Right lobe of liver (tissue), 6 donors: Measurements from ENCODE around the gene EFNA3. TPM values are rescaled to one million over a fixed set of nuclear protein-coding genes. Genes with fewer than 3 reads are reported as not detected.
A peak's percentile ranks its signal among the peaks of the same experiment; 100 is the strongest.

Experiments used
- ATAC-seq, 4 donors: fragments of 200-7000 bp; cut with Tn5 transposase; one replicate each; pipeline ENCODE4 v1.9.1; 2020; ENCODE audit warnings: mild to moderate bottlenecking in 4 of 4, moderate library complexity in 4 of 4
- DNase-seq, 3 donors: peaks; one replicate each; pipeline ENCODE4 v3.0.0-alpha.2; 2020
- H3K27ac ChIP-seq, 3 donors: fragments of 200-600 bp; one replicate each; pipeline ENCODE4 v1.8.0; 2022
- H3K27me3 ChIP-seq, 2 donors: fragments of 200-600 bp; one replicate each; pipeline ENCODE4 v1.8.0; 2022
- H3K36me3 ChIP-seq, 4 donors: fragments of 200-600 bp; sonication (generic) in 1 of 4; one replicate each; pipeline versions ENCODE4 v1.5.1 to v1.8.0; 2017 to 2022; ENCODE audit warnings: control low read depth in 1 of 4
- H3K4me1 ChIP-seq, 4 donors: fragments of 200-600 bp; sonication (generic) in 1 of 4; one replicate each; pipeline versions ENCODE4 v1.5.1 to v1.8.0; 2017 to 2022; ENCODE audit warnings: control low read depth in 1 of 4
- H3K4me3 ChIP-seq, 3 donors: fragments of 200-600 bp; one replicate each; pipeline ENCODE4 v1.8.0; 2022
- H3K9me3 ChIP-seq, 4 donors: fragments of 200-600 bp; sonication (generic) in 1 of 4; one replicate each; pipeline versions ENCODE4 v1.5.1 to v1.8.0; 2017 to 2022; ENCODE audit warnings: control low read depth in 1 of 4
- POLR2A ChIP-seq: fragments of 450-650 bp; IDR thresholded peaks from one replicate; pipeline ENCODE4 v1.6.1; 2017; ENCODE audit warnings: antibody characterized with exemption, mild to moderate bottlenecking
- WGBS: methylation state at CpG from one replicate; pipeline ENCODE4 v1.1.6; 2018; ENCODE audit warnings: low coverage, low lambda C conversion rate; ENCODE audit not compliant: insufficient coverage; ENCODE audit errors: missing lambda C conversion rate; 5-methylcytosine and 5-hydroxymethylcytosine counted together
- intact Hi-C, 2 donors: fragments of 100-400 bp; cut with DNase I; formaldehyde crosslinking; loops; one replicate each; pipeline versions ENCODE4 v1.11.2 to v1.14.1; 2022
- total RNA-seq, 6 experiments: library from RNA; depleted of rRNA in 2 of 6; stranded (reverse); fragments of >200 nt in 2 of 6; fragmentation: NEBNext Ultra II Directional in 3 of 6; extraction: Animal tissue kit (Norgen Biotek cat#: 25700) in 3 of 6; gene quantifications; one replicate each; pipeline versions ENCODE4 v1.1.0 to v1.2.4, GENCODE V29; 2016 to 2023
- TF ChIP-seq, protein P1 (sequence below), 4 donors: fragments of 200-600 bp in 3 of 4; fragments of 450-650 bp in 1 of 4; IDR thresholded peaks; one replicate each; pipeline versions ENCODE4 v1.5.1 to v1.8.0; 2016 to 2022; ENCODE audit warnings: antibody characterized with exemption in 4 of 4, mild to moderate bottlenecking in 2 of 4
- donor health status: DM: no; HTN: yes; CAD: no.
- donor health status: DM: no; HTN: no; CAD: no.
- donor health status: DM: no; HTN: no; CAD: no.
- donor health status: DM: no; HTN: yes; CAD: no.
- donor health status: DM: no; HTN: yes; CAD: no.

Gene EFNA3
- total RNA-seq, 6 experiments from 2014 or later = 0.26 to 4.0 (median 2.5) TPM

DNA sequence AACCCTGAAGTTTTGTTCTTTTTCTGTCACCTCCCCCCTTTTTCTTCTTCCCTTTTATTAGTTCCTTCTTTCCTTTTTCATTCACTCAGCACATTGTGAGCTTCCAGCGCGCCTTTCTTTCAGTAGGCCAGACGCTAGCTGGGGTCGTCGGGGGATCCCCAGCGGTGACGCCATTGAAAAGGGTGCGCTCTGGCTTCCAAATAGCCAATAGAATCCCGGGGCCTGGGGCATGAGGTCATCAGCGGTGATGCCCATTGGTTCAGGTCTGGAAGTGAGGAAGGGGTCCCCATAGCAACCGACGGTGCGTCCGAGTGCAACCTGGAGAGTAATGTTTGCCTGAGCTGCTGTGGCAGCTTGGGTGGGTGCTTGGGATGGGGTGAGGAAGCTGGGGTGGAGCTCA, 6.9 kb upstream of the EFNA3 start:
- no peaks in the 10 kb centered on the region for H3K36me3 ChIP-seq
- DNase-seq (peak in 1 of 3 donors; percentile 42), ATAC-seq (no peak)
- 44% methylated on average over 12 of the region's 14 CpGs for WGBS
- H3K27me3 ChIP-seq = no peaks in the 10 kb centered on the region
- H3K4me1 ChIP-seq = peaks cover 0 to 12% (median 0%) of the 10 kb centered on the region in 4 donors
- no peak overlapping the region for H3K4me3 ChIP-seq
- no peaks in the 10 kb centered on the region for H3K9me3 ChIP-seq
- no peak overlapping the region for H3K27ac ChIP-seq
- TF ChIP-seq POLR2A = no peak
- TF ChIP-seq, protein P1, sequence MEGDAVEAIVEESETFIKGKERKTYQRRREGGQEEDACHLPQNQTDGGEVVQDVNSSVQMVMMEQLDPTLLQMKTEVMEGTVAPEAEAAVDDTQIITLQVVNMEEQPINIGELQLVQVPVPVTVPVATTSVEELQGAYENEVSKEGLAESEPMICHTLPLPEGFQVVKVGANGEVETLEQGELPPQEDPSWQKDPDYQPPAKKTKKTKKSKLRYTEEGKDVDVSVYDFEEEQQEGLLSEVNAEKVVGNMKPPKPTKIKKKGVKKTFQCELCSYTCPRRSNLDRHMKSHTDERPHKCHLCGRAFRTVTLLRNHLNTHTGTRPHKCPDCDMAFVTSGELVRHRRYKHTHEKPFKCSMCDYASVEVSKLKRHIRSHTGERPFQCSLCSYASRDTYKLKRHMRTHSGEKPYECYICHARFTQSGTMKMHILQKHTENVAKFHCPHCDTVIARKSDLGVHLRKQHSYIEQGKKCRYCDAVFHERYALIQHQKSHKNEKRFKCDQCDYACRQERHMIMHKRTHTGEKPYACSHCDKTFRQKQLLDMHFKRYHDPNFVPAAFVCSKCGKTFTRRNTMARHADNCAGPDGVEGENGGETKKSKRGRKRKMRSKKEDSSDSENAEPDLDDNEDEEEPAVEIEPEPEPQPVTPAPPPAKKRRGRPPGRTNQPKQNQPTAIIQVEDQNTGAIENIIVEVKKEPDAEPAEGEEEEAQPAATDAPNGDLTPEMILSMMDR (IDR thresholded peaks at IDR 0.05) = no peak
- intact Hi-C loops = no loop called here

DNA sequence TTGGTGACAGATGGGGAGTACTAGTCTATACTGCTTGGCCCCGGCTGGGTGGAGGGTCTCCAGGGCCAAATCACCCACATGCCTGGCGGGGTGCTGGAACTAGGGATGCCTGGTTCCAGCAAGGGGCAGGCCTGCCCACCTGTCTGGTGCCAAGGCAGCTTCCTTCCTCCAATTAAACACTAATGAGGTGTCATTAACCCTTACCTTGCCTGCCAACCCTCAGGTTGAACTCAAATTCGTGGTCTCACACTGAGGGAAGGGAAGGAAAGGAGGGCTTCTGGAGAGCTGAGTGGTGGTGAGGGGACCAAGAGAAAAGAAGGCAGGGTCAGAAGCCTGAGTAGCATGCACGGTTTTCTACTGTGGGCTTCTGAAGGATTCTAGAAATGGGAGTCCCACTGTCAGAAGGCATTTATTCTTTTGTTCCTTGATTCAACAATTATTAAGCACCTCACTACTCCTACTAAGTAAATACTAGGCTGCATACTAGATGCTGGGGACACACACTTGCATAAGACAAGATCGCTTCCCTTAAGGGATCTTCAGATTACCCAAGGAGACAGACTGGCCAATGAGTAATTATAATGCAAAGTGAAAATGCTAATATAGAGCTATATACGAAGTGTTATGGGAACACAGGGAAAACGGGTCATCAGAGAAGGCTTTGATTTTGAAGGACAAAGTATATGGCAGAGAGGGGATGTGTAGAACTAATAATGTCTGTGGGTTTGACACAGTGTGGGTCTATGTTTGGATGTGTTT, 5.9 kb upstream of the EFNA3 start:
- intact Hi-C loops = no loop called here
- TF ChIP-seq, protein P1 (IDR thresholded peaks at IDR 0.05) = no peak
- no peak for TF ChIP-seq POLR2A
- DNase-seq (peak in 1 of 3 donors; percentile 24), ATAC-seq (no peak)
- Histone ChIP-seq H3K27ac (no peak overlapping the region), H3K4me3 (no peak overlapping the region), H3K27me3 (no peaks in the 10 kb centered on the region), H3K9me3 (no peaks in the 10 kb centered on the region), H3K4me1 (peaks cover 0 to 12% (median 0%) of the 10 kb centered on the region in 4 donors), H3K36me3 (no peaks in the 10 kb centered on the region)
- 64% methylated on average over 6 of the region's 7 CpGs for WGBS

DNA sequence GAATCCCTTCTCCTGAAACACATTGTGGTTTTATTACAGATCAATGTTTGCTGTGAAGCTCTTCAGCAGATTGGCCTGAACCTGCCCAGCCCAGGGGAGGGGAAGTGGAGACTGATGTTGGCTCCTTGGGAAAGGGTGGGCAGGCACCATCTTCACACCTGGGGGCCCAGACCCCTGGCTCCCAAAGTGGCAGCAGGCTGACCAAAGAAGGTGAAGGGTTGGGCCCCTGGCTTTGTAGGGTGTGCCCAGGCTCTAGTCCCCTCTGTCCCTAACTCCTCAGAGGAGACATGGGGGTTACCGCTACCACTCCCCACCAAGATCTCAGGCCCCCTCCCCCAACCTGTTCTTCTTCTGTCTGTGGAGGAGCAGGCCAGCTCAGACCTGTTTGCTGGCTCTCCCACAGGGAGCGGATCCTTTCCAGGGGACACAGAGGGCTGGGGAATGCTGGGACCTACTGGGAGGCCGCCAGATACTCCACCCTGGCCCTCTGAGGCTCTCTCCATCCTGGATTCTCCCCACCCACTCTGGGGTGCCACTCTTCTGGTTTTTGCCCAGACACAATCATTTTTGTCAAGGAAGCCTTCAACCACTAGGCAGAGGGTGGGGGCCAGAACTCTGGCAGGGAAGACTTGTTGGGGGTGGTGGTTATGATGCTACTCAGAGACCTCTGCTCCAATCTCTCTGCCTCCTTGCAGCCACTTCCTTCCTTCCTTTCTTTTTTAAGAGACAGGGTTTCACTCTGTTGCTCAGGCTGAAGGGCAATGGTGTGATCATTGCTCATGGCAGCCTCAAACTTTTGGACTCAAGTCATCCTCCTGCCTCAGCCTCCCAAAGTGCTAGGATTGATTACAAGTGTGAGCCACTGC, 5.0 kb upstream of the EFNA3 start:
- TF ChIP-seq POLR2A = no peak
- TF ChIP-seq, protein P1 (IDR thresholded peaks at IDR 0.05) = no peak
- DNase-seq (peak in 1 of 3 donors; percentile 34), ATAC-seq (no peak)
- no peaks in the 10 kb centered on the region for H3K9me3 ChIP-seq
- intact Hi-C loops = no loop called here
- WGBS = no CpG with 5 or more reads among the region's 3 CpGs
- no peak overlapping the region for H3K27ac ChIP-seq
- H3K27me3 ChIP-seq = no peaks in the 10 kb centered on the region
- peaks cover 0 to 12% (median 0%) of the 10 kb centered on the region in 4 donors for H3K4me1 ChIP-seq
- no peak overlapping the region for H3K4me3 ChIP-seq
- H3K36me3 ChIP-seq = no peaks in the 10 kb centered on the region

DNA sequence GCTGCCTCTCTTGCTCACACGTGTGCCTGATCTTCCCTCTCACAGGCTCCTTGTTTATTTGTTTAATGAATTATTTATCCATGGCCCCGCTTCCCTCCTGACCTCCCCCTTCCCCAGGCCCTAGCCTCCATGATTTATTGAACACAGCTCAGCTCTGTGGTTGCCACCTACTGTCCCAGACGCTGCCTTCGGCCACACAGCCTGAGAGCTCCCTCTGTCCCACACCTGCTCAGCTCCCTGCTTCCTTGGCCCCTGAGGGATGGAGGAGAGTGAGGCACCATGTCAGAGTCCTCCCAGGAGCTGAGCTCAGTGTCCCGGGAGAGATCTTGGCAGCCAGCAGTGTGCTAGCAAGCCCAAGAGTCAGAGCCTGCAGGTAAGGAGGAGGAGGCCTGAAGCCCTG, 3.1 kb upstream of the EFNA3 start:
- peak in 1 of 3 donors; percentile 31 for DNase-seq
- intact Hi-C loops = no loop called here

More for the DNA sequence above, 3.1 kb upstream of the EFNA3 start:
- ATAC-seq = no peak
- no peak for TF ChIP-seq POLR2A
- TF ChIP-seq, protein P1 (IDR thresholded peaks at IDR 0.05) = no peak
- Histone ChIP-seq H3K4me1 (peaks cover 0 to 28% (median 4%) of the 10 kb centered on the region in 4 donors), H3K27ac (no peak overlapping the region), H3K4me3 (no peak overlapping the region), H3K27me3 (peaks cover 7 to 10% of the 10 kb centered on the region in 2 donors), H3K36me3 (no peaks in the 10 kb centered on the region), H3K9me3 (no peaks in the 10 kb centered on the region)
- WGBS = 65% methylated on average over 5 of the region's 5 CpGs
